Right renal pelvis (tissue), 4 donors: ENCODE measurements around the gene SLC4A4. TPM values are rescaled to one million over a fixed set of nuclear protein-coding genes. Genes with fewer than 3 reads are reported as not detected.

Experiments
- DNase-seq, 4 donors: peaks; one replicate each; pipeline ENCODE4 v3.0.0-alpha.2; 2013; ENCODE audit warnings: low read depth in 4 of 4, low spot score in 3 of 4, missing footprints in 1 of 4
- polyA plus RNA-seq, 4 donors: library from polyadenylated mRNA; unstranded; fragments of 120-200 nt; gene quantifications; one replicate each; pipeline ENCODE4 v1.2.1, GENCODE V29; 2013; ENCODE audit not compliant: insufficient read length in 4 of 4

Gene SLC4A4
- polyA plus RNA-seq, 4 donors = 64.4 to 90.9 (median 73.1) TPM

DNA sequence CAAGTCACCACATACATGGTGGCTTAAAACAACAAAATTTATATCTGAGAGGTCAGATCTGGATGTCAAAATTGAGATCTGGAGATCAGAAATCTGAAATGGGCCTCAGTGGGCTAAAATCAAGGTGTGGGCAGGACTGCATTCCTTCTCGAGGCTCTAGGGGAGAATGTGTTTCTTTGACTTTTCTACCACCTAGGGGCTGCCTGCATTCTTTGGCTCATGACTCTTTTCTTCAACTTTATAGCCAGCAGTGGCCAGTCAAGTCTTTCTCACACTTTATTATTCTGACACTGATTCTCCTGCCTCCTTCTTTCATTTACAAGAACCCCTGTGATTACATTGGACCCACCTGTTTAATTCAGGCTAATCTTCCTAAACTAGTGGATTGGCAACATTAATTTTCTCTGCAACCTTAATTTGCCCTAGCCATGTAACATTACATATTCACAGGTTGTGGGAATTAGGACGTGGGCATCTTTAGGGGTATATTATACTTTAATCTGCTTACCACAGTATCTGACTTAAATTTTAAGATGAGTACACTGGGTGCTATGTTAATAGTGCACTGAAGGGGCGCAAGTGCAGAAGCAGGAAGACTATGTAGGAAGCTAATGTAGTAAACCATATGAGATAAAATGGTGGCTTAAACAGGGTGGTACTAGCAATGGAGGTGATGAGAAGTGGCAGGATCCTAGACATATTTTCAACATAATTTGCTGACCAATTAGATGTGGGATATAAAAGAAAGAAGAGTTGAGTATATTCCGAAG is 188.0 kb downstream of the SLC4A4 start:
- DNase-seq = no peak

DNA sequence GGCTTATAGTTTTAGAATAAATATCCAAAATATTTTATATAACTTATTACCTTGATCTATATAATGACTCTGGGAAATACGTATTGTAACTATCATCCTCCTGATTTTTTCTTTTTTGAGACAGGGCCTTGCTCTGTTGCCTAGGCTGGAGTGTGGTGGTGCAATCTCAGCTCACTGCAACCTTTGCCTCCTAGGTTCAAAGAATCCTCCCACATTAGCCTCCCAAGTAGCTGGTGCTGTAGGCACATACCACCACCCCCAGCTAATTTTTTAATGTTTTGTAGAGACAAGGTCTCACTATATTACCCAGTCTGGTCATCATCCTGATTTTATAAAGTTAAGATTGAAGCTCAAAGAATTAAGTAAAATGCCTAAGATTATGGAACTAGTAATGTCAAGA is 193.6 kb downstream of the SLC4A4 start:
- DNase-seq = no peak

DNA sequence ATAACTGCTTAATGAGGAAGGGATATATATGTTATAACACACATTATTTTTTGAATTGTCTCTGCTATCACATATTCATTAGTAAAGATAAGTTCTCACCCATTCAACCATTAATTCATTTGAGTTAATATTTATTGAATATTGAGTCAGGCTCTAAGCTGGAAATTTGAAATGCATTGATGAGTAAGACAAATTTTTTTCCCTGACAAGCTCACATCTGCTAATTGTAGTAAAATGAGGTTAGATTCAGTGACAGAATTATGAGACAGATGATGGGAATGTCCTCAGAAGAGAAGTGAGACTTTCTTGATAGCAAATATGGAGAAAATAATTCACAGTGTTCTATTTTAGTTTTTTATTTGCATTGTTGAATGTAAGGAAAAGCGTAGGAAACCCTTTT is 194.3 kb downstream of the SLC4A4 start:
- no peak for DNase-seq

DNA sequence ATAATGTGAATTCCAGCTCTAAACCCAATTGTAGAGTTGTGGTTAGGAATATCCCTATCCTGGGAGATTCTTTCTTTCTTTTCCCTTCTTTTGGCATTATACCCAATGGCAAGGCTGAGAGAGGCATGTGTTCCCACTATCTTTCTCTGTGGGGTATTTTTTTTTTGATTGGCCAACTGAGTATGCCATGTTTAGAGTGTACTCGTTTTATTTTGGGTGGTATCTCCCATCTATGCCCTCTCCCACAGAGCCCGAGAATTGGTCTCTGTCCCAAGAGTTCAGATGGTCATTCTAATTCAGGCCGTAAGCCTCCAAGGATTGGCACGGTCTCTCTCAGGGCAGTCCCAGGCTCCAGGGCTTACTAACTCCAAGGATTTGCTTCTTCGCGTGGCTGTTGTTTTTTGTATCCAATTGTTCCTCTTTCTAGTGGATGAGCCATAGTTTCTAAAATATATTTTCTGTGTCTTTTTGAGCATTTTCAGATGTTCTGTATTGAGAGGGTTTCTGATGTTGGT is 198.8 kb downstream of the SLC4A4 start:
- no peak for DNase-seq

DNA sequence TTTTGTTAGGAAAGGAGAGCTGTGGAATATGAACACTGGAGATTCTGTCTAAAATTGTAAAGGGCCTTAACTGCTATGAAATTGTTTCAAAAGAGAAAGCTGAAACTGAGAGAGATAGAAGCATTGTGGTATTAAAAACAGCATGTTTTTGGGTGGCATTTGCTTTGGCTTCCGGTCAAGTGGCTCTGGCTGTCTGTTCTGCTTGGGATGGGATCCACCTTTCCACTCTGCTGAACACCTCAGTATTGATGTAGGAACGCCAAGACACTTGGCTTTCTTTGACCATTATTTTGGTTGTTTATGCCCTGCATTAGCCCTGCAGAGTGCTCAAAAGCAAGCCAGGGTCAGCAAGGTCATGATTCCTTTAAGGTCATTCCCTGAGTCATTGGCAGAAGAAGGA is 199.7 kb downstream of the SLC4A4 start:
- DNase-seq = no peak

DNA sequence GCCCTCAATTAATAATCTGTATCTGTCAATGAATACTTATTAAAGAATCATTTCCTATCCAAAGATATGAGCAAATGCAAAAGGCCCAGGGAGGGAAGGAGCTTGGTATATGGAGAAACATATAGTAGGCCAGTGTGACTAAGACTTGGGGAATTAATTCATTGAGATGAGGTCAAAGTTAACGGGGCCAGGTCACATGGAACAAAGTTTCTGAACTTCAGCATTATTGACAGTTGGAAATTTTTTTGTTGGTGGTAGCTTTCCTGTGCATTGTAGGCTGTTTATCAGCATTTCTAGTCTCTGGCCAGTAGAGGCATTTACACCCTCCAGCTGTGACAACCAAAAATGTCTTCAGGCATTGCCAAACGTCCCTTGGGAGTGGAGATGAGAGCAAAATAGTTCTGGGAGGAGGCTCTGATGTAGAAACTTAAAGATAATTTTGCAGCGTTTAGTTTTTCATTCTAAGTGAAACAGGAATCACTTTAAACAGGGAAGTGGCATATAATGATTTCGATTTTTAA is 202.0 kb downstream of the SLC4A4 start:
- no peak for DNase-seq

DNA sequence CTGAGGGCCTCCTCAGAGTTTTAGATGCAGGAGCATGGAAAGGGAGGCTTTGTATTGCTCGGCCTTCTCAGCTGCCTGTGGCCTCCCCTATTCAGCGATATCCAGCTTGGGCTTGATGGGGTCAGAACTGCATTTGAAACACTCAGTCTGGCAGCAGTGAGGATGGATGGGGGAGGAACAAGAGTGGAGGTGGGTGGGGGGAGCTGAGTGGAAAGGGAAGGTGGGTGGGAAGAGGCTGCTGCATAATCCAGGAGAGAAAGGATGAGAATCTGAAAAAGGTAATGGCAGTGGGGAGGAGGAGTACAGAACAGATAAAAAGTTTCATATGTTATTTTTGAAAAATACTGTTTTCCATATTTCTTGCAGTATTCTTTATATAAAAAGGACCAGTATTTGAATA is 202.7 kb downstream of the SLC4A4 start:
- no peak for DNase-seq

DNA sequence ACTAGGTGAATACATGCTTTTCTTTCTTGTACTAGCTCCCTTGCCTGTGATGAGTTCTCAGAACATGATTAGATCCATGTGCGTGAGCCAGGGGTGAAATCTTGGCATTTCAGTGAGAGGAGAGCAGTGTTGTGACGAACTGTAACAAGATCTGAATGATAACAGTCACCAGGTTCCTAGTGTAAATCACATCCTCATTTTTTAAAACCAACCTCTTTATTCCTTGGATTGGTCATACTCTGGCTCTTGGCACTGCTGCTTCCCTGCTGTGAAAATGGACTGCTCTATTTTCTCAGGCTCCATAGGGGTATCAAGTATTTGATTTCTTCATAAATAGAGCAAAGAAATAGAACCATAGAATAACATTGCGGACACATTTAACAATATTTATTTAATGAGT is 206.3 kb downstream of the SLC4A4 start:
- DNase-seq = no peak

DNA sequence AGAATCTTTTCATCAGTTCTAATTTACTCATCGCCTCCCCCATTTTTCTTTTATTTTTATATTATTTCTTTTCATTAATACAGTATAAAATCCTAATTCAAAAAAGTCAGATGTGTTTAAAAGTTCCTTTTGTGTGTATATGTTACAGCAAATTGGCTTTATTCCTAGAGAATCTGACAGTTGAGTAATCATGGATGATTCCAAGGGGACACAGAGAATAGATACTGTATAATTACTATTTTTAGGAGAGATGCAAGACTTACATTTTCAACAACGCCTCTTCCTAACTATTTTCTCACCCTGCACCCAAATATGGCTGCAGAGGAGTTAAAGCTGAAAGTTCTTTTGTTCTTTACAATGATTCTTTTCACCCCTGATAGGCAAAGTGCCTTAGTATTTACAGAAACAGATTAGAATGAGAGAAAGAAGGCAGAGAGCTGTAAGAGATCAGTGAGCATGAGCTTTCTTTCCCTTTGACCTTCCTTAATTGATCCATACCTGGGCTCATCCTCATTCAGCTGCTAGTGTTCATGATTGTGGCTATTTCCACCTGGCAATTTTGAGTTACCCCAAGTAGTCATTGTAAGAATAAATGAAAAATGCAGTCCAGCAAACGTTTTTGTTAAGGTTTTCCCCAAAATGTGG is 210.8 kb downstream of the SLC4A4 start:
- DNase-seq = no peak

DNA sequence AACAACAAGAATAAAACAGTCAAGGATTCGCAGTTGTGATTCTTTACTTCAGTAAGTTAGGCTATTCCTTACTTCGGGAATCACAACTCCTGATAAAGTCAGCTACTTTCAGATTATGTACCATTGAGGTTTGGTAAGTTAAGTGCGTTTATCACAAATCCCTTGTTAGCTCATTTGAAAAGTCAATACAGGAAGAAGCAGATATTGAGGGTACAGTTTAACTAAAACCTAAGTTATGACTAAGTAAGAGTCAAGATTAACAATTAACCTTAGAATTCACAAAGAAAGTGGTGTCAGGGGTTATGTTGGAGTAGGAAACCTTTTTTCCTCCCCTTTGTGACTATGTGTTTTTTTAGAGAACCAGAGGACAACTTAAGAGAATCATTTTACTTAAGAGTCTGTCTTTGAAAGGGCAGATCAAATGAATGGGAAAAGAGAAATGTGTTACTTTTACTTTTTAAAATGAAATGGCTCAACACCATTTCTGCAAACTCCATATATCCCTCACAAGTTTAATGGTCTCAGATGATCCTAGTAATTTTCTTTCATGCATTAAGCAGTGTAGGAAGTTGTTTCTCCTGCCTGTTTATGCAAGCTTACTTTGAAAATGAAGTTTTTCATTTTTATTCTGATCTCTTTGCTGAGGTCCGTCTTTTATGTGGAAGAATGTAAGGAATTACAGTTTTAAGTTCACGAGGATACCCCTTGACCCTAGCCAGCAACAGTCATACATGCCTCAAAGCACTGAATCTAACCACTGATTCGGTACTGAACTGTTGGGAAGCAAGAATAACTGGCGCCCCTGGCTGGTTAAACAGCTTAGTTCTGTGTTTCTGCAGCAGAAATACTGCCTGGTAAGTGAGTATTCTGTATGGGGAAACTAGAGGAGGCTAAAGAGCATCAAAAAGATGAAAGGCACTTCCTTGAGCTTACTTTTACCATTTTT is 211.7 kb downstream of the SLC4A4 start:
- DNase-seq = peak; percentile 7 to 41 (median 25)

DNA sequence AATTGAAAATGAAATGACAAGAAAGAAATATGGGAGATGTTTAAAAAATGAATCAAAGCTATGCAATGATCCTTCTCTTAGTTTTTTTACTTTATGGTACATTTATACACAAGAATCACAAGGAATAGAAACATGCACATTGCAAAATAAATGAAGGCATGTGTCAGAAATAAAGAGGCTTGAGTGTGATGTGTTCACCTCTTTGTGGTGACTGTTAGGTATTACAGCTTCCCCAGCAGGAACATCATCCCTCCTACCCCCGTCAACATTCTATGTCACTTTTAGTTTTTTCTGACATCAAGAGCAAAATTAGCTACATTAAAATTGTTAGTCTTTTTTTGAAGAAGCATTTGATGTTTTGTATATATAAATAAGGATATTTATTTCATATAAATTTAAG is 214.8 kb downstream of the SLC4A4 start:
- peak in 1 of 4 donors; percentile 5 for DNase-seq

DNA sequence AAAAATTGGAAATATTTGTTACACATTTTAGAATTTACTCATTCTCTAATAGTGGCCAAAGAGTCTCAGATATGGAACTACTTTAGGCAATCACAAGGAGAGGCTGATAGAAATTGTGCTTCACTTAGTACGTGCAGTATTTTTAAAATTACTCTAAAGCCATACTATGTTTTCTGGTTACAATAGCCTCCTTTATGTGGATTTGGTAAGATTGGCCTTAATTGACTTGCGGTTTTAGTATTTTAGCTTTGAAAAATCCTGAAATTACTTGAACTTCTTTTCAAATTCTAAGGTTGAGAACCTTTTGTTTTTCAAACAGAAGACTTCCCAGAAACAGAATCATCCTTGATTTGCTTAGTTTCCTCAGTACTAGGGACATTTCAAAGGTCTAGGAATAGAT is 215.2 kb downstream of the SLC4A4 start:
- no peak for DNase-seq

DNA sequence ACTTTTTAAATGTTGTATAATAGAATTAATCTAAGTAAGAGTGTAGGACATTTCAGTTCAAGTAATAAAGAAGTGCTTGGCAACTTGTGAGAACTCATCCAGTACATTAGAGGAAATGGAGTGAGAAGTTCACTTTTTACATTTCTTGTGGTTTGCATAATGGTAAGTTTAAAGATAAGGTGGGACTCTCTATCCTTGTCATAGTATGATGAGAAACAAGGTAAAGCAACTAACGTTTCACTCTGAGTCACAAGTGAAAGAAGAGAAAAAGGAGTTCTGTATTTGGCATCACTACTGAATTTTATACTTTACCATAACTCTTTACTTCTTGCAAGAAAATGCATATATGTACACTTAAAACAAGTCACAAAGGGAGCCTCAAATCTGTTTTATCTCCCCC is 219.4 kb downstream of the SLC4A4 start:
- no peak for DNase-seq

DNA sequence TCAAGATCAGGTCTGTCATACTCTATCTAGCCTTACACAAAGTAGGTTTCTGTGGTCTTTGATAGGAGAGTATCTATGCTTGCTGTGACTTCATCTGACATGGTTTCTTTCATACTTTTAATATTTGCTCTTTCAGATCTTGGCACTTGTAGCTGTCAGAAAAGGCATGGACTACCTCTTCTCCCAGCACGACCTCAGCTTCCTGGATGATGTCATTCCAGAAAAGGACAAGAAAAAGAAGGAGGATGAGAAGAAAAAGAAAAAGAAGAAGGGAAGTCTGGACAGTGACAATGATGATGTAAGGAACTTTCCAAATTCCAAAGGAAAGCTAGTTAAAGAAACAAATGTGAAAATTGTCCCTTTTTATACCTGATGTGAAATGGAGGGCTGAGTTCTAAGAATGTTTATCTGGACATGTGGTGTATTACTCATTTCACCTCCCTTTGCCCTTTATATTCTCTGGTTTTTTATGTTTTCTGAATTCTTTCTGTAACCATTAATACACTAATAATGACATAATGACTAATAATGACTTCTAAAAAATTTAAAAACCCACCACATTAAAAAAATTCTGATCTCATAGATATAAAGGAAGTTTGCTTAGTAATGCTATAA is 221.2 kb downstream of the SLC4A4 start:
- DNase-seq = no peak

DNA sequence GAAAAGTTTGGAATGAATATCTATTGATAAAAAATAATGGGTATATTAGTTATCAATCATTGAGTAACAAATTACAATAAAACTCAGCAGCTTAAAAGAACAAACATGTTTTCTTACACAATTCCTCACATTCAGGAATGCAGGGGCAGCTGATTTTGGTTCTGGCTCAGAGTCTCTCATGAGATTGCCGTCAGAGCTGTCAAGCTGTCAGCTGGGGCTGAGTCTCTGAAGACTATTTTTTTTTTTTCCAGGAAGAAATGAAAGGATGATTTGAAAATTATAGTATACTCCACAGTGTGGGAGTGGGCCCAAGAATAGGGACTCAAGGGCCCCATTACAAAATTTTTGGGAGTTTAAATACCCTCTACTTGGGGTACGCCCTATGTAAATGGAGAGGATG is 226.0 kb downstream of the SLC4A4 start:
- DNase-seq = no peak

DNA sequence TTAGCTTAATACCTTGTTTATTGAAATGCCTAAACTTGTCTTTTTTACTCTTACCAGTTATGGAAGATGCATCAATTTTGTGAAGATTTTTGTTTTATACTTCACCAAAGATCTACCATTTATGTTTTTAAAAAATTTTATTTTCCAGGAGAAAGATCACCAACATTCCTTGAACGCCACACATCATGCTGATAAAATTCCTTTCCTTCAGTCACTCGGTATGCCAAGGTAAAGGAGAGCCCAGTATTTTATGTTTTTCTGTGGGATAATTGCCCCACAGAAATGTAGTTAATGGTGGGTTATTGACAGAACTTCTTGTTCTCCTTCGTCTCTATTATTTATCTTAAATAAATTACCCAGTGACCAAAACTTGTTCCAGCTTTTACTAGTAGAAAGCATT is 228.0 kb downstream of the SLC4A4 start:
- DNase-seq = no peak

DNA sequence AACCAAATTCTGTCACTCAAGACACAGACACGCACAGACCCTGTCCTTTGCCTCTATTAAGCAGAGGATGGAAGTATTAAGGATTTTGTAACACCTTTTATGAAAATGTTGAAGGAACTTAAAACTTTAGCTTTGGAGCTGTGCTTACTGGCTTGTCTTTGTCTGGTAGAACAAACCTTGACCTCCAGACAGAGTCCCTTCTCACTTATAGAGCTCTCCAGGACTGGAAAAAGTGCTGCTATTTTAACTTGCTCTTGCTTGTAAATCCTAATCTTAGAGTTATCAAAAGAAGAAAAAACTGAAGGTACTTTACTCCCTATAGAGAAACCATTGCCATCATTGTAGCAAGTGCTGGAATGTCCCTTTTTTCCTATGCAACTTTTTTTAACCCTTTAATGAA is 229.3 kb downstream of the SLC4A4 start:
- no peak for DNase-seq

DNA sequence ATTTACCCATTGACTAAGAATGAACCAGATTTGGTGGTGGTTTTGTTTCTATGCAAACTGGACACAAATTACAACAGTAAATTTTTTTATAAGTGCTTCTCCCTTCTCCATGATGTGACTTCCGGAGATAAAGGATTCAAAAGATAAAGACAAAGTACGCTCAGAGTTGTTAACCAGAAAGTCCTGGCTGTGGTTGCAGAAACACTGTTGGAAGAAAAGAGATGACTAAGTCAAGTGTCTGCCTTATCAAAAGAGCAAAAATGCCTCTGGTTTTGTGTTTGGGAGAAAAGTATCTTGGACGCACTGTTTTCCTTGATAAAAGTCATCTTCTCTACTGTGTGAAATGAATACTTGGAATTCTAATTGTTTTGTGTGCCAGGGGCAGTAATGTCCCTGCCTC is 231.7 kb downstream of the SLC4A4 start:
- DNase-seq = no peak

DNA sequence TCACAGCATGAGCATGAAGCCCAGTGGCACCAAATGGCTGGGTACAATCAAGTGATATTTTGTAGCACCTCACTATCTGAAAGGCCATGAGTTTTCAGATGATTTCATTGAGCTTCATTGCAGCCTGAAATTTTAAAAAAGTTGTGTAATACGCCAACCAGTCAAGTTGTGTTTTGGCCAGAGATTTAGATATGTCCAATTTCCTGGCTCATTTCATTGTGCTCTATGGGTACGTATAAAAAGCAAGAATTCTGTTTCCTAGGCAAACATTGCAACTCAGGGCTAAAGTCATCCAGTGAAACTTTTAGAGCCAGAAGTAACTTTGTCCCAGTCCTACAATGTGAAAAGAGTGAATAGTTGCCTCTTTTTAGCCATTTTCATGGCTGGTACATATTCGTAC is 232.5 kb downstream of the SLC4A4 start:
- DNase-seq = no peak

DNA sequence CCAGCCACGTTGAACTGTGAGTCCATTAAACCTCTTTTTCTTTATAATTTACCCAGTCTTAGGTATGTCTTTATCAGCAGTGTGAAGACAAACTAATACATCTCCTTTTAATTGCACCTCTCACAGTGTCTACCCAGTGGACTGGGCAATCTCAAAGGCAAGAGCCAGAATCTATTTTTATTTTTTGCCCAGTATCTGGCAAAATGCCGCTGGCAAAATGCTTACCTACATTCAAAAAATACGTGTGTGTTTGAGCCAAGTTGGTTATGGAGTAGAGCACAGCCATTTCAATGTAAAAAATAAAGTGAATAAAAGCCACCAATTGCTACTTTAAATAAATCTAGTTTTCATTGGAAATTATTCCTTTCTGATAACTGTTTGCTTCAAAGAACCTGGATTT is 245.2 kb downstream of the SLC4A4 start:
- no peak for DNase-seq
